ENCODE data around the gene PSAP. TPM values are rescaled to one million over a fixed set of nuclear protein-coding genes. Genes with fewer than 3 reads are reported as not detected.

PSAP gene
- total RNA-seq, 1 donor from 2014 or later = 653 TPM

DNA sequence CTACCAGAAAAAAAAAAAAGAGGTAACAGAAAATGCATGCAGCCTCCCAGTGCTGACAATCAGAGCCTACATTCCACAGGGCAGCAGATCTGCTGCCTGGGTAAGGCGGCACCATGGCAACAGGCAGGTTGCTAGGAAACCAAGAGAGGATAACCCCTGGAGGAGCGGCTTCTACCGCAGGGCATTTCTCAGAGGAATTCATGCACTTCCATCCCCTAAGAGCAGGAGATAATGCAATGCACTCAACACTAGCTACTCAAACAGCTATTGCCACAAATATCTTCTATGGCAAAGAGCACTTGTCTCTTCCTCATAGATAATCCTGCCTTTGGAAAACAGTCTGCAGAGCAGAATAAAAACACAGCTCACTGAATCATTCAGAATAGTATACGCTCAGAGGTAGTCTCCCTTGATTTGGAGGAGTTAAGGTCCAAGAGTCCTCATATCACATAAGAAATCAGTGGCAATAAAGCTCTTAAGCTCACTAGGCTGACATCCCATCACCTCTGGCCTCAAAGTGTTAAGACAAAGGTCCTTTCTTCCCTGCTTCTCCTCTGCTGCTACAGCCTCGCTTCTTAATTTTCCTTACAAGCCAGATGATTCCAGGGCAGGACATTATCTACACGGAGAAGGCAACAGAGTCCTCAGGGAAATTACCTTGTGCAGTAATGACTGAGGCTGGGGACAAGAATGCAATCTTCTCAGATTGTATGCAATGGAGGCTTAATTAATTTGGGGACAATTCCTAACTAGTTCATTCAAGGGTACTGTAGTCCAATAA lies 10.7 kb downstream of the PSAP start:
- DNase-seq (ENCODE audit: low spot score in 2 of 2) = peak in 1 of 2 donors; percentile 84
- H3K27ac ChIP-seq = peak overlapping the region in 1 of 2 donors; percentile 33
- peaks cover 15 to 47% of the 10 kb centered on the region in 2 donors for H3K4me1 ChIP-seq
- no peaks in the 10 kb centered on the region for H3K36me3 ChIP-seq
- H3K27me3 ChIP-seq = no peaks in the 10 kb centered on the region
- no peaks in the 10 kb centered on the region for H3K9me3 ChIP-seq
- TF ChIP-seq, protein P1, sequence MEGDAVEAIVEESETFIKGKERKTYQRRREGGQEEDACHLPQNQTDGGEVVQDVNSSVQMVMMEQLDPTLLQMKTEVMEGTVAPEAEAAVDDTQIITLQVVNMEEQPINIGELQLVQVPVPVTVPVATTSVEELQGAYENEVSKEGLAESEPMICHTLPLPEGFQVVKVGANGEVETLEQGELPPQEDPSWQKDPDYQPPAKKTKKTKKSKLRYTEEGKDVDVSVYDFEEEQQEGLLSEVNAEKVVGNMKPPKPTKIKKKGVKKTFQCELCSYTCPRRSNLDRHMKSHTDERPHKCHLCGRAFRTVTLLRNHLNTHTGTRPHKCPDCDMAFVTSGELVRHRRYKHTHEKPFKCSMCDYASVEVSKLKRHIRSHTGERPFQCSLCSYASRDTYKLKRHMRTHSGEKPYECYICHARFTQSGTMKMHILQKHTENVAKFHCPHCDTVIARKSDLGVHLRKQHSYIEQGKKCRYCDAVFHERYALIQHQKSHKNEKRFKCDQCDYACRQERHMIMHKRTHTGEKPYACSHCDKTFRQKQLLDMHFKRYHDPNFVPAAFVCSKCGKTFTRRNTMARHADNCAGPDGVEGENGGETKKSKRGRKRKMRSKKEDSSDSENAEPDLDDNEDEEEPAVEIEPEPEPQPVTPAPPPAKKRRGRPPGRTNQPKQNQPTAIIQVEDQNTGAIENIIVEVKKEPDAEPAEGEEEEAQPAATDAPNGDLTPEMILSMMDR (IDR thresholded peaks at IDR 0.05) = no peak
- intact Hi-C loops (cut with DNase I) = loop anchor here (1.0 kb wide), 1 partner anchor 10 kb away; no protein-coding TSS in a partner anchor
- no peak overlapping the region for H3K4me3 ChIP-seq

DNA sequence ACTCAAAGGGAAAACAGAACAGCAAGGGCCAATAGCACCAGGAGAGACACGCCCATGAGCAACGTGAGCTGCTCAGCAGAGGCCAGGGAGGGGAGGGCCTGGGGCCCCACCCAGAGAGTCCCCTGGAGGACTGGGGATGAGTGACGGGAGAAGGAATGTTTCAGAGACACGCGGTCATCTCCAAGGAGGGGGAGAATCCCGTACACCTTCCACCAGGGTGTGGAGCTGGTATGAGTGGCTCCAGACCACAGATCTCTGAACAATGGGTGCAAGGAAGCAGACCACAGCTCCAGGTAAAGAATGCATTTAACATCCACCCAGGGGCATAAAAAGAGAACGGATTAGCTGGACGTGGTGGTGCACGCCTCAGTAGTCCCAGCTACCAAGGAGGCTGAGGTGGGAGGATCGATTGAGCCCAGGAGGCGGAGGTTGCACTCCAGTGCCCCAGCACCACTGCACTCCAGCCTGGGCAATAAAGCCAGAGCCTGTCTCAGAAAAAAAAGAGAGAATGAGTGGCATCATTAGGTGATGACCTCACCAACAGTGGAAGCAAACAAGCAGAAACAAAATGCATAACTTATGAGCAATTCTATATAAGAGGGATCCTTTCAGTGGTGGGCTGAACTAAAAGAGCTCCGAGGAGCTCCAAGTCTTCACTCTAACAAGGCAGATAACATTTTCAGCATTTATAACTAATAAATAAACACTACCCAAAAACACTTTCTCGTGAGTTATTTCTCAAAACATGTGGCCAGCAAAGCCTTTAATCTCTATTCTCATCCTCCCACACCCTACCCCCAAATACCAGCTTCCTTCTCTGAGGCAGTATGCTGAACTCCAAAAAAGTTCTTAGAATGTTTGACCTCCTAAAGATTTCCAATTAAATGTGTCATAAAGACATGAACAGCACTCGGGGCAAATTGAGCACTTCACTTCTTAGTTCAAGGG lies 12.5 kb downstream of the PSAP start:
- Histone ChIP-seq H3K4me3 (no peak overlapping the region), H3K4me1 (peaks cover 17 to 45% of the 10 kb centered on the region in 2 donors), H3K9me3 (no peaks in the 10 kb centered on the region), H3K27me3 (no peaks in the 10 kb centered on the region), H3K27ac (peak overlapping the region; percentile 89 to 93), H3K36me3 (peaks cover under 1 to 10% of the 10 kb centered on the region in 2 donors)
- TF ChIP-seq, protein P1 (IDR thresholded peaks at IDR 0.05) = no peak
- DNase-seq (ENCODE audit: low spot score in 2 of 2) = no peak
- intact Hi-C loops (cut with DNase I) = loop anchor here (5.0 kb wide), 1 partner anchor 66 kb away; the partner anchor contains the start of gene VSIR

DNA sequence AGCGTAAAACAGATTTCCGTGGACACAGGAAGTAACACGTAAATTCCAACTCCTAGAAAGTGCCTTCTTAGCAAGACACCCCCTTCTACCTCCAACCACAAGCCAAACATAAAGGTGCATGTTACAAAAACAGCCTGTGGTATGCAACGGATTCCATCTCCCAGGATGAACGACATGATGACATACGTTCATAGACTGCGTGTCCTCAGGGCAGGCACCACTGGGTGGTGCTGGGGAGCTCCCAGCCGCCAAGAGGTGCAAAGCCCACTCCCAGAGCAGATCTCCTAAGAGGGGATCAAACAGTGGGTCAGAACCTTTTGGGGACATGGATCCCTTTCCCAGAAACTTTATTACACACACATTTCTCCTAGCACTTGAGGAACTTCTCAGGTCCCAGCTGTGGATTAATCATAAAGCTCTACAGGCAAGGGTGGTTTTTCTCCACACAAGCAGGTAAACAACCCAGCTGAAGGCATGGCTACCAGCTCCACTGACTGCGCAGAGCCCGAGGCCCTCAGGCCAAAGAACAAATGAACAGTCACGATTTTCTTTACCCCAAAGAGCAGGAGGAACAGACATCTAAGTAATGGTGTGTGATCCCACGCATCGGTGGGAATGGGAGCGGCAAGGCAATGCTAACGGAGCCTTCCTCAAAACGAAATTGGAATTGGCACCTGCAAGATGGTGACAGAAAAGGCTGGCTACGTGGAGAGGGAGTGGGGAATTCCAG lies 13.8 kb downstream of the PSAP start:
- H3K27ac ChIP-seq = peak overlapping the region; percentile 89 to 93
- H3K4me3 ChIP-seq = no peak overlapping the region
- TF ChIP-seq, protein P1 (IDR thresholded peaks at IDR 0.05) = no peak
- no peaks in the 10 kb centered on the region for H3K9me3 ChIP-seq
- H3K27me3 ChIP-seq = no peaks in the 10 kb centered on the region
- H3K36me3 ChIP-seq = peaks cover 9 to 20% of the 10 kb centered on the region in 2 donors
- DNase-seq (ENCODE audit: low spot score in 2 of 2) = no peak
- H3K4me1 ChIP-seq = peaks cover 17 to 41% of the 10 kb centered on the region in 2 donors
- intact Hi-C loops (cut with DNase I) = loop anchor here (2.0 to 5.0 kb wide), 2 partner anchors 52 to 65 kb away; partner anchors contain the start of gene VSIR

DNA sequence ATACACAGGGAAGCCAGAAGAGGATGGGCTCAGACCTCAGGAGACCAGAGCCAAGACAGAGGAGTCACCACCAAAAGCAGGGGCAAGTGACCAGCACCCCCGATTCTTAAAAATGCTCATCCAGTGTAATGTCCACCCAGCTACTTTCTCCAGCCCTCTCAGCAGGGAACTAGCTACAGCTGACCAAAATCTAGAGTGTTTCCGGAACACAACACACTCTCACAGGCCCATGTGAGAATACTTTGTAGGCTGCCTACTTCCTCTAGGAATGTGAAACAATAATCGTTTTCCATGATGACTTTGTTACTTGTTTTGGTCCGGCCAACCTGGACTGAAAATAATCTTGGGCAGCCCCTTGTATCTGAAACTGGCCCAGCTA lies 14.5 kb downstream of the PSAP start:
- no peak overlapping the region for H3K4me3 ChIP-seq
- H3K27ac ChIP-seq = peak overlapping the region; percentile 89 to 93
- TF ChIP-seq, protein P1 (IDR thresholded peaks at IDR 0.05) = no peak
- H3K9me3 ChIP-seq = no peaks in the 10 kb centered on the region
- H3K27me3 ChIP-seq = no peaks in the 10 kb centered on the region
- no peak for DNase-seq (ENCODE audit: low spot score in 2 of 2)
- H3K36me3 ChIP-seq = peaks cover 16 to 26% of the 10 kb centered on the region in 2 donors
- intact Hi-C loops (cut with DNase I) = loop anchor here (1.0 to 5.0 kb wide), 4 partner anchors 15 to 64 kb away; partner anchors contain the start of genes PSAP and VSIR
- H3K4me1 ChIP-seq = peaks cover 17 to 41% of the 10 kb centered on the region in 2 donors
